H7 (cell line): Measurements from ENCODE around the gene WDFY3. TPM values are rescaled to one million over a fixed set of nuclear protein-coding genes. Genes with fewer than 3 reads are reported as not detected.
"Not testable (repeated sequence)": the region's sequence is repeated elsewhere in the genome, so short reads cannot be mapped to it uniquely, and the experiment has no call there.

Experiments used
- DNase-seq: peaks from one replicate; pipeline ENCODE4 v3.0.0; 2012
- H3K27me3 ChIP-seq: 2 replicates; pipeline ENCODE4 v1.6.0; 2011; ENCODE audit warnings: mild to moderate bottlenecking, low read length; ENCODE audit not compliant: control insufficient read depth, insufficient read depth
- H3K36me3 ChIP-seq: replicated peaks from 2 replicates; pipeline ENCODE4 v1.5.1; 2011; ENCODE audit warnings: low read length; ENCODE audit not compliant: control insufficient read depth, insufficient read depth
- H3K4me3 ChIP-seq: 2 replicates; pipeline ENCODE4 v1.5.1; 2011; ENCODE audit warnings: low read depth, mild to moderate bottlenecking, control low read depth, low read length, moderate library complexity; ENCODE audit not compliant: insufficient read depth
- total RNA-seq: library from RNA; depleted of rRNA; stranded (reverse); fragments of >200 nt; shearing (Covaris generic); gene quantifications from 2 replicates; pipeline ENCODE4 v1.2.3, GENCODE V29; 2014

The WDFY3 gene
- total RNA-seq, 1 experiment from 2014 or later, result 19.5 TPM

DNA sequence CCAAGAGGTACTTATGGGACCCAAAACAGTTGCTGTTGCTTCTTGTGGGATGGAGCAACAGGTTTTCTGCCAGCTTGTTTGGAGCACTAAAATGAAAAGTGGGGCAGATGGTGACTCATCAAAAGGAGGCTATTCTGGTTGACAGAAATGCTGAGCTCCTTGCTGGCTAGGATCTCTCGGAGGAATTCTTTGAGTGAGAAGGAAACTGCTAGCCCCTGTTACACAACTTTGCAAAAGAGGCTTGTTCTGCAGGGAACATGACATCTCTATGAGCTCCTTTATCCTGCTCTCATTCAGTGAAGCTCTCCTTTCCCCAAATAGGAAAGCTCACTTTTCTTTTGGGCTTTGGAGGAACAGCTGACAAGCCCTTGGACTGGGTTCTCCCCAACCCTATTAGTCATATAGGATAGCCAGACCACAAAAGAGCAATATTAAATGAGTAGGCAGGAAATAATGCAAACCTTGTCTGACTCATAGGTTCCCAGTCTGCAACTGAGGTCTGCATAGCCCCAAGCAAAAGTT, 275.3 kb downstream of the WDFY3 start:
- Histone ChIP-seq H3K27me3 (no peaks in the 10 kb centered on the region), H3K4me3 (no peak overlapping the region), H3K36me3 (peaks cover 9% of the 10 kb centered on the region)
- DNase-seq, result no peak

DNA sequence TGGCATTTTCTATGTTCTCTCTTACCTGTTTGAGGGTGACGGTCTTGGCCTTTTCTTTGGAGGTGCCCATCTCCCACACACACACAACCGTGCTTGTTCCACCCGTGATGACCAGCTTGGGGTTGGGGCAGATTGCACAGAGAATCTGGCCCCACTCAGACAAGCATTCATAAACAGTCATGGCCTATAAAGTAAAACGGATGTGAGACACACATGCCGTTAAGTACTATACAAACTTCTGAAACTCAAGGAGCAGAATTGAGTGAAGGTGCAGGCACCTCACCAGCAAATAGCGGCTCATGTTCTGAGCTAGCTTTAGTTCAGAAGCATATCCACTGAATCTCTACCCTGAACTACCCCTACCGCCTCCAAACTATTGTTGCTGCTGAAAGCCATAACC, 276.0 kb downstream of the WDFY3 start:
- Histone ChIP-seq H3K27me3 (no peaks in the 10 kb centered on the region), H3K4me3 (no peak overlapping the region), H3K36me3 (peaks cover 8% of the 10 kb centered on the region)
- no peak for DNase-seq

DNA sequence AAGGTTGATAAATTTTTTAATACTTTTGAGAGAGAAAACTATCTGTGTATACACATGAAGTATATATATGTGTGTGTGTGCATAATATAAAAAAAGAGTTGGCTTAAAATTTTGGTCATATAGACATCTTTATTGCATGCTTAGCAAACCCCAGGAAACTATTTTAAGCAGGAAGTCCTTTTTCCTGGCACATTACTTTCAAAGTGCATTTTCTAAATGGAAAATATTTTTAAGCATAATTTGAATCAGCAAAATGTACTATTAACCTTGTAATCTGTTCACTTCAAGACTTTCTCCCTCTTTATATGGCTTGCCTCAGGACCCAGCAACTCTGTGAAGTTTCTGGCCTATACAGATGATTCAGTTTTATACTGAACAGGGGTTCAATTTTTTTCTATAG, 277.3 kb downstream of the WDFY3 start:
- Histone ChIP-seq H3K36me3 (peaks cover 3% of the 10 kb centered on the region), H3K27me3 (no peaks in the 10 kb centered on the region), H3K4me3 (no peak overlapping the region)
- no peak for DNase-seq

DNA sequence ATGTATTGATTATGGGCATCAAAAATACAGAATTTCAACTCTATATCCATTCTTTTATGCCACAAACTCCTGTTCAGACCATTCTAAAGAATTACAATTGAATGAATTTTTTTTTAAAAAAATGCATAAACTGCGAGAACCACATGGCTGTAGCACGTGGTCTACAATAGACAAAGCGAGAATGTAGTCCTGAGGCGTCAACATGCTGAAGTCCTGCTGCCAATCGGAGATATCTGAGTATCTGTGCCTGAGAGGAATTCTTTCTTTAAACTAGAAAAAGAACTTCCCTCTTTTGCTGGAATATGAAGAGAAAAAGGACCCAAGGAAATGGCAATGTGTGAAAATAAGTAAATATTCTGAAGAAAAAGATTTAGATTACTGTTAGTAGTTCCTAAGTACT, 277.9 kb downstream of the WDFY3 start:
- DNase-seq, result no peak
- Histone ChIP-seq H3K4me3 (no peak overlapping the region), H3K36me3 (peaks cover 7% of the 10 kb centered on the region), H3K27me3 (no peaks in the 10 kb centered on the region)

DNA sequence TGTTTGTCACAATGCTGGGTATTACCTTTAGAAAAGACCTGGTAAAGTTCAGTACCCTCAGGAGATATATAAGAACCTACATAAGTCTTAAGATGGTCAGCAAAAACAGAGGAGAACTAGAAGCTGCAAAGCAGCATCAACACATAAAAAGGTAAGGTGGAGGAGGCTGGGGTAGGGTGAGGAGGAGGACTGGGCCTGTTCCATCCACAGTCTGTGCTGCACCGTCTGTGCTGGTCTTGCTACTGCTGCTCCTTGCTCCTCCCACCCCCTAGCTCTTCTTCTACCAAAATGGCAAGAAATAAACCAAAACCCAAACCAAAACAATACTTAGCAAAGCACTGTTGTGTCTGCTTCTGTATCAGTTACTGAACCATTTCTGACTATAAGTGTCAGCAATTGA, 281.4 kb downstream of the WDFY3 start:
- Histone ChIP-seq H3K27me3 (no peaks in the 10 kb centered on the region), H3K36me3 (peaks cover 13% of the 10 kb centered on the region), H3K4me3 (no peak overlapping the region)
- DNase-seq, result no peak

DNA sequence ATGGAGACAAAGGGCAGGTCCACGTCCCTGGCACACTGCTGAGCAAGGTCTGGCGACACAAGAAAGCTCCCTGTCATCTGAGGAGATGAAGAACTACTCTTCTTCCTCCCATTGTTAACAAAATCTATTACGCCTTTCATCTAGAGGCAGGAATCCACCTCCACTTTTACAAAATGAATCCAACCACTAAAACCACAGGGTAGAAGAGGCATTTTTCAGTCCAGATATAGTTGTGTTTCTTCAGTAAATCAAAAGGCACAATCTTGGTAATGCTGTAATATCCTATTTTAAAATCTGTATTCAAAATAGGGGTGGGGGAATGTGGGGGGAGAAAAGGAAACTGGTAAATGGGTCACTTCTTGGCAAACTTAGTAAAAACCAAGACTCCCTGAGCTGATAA, 282.1 kb downstream of the WDFY3 start:
- no peak overlapping the region for H3K4me3 ChIP-seq
- DNase-seq, result no peak
- H3K36me3 ChIP-seq, result peaks cover 13% of the 10 kb centered on the region
- H3K27me3 ChIP-seq, result no peaks in the 10 kb centered on the region

DNA sequence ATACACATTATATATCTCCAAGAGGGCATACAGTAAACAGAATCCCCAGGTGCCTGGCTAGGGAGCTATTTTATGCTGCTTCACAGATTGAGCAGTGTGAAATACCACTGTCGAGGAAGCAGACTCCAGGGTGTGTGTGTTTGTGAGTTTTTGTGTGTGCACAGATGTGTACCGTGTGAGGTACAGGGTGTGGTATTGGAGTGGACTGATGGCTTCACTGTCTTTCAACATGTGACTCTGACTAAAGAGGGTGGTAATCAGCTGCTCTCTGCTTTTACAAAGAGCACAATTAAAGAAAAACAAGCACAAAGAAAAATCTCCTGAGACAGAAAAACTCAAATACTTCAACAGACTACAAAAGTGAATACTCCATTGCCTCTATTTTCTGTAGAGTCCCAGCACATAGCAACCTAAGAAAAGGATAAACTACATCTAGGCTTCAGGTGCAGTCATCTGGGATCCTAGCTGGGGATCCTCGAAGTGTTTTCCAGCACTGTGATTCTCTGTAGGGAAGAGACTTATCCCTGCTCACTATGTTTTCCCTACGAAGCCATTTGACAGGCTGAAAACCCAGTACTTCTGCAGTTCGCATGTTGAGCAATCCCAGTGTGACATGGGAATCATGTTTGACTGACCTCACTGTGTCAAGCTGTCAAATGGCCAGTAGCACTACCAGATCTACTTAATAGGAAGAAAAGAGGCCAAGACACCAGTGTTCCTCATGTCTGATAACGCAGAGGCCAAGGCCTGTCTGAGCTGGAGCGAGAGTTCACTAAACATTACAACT, 283.2 kb downstream of the WDFY3 start:
- H3K36me3 ChIP-seq, result peaks cover 16% of the 10 kb centered on the region
- H3K4me3 ChIP-seq, result no peak overlapping the region
- no peaks in the 10 kb centered on the region for H3K27me3 ChIP-seq
- no peak for DNase-seq

DNA sequence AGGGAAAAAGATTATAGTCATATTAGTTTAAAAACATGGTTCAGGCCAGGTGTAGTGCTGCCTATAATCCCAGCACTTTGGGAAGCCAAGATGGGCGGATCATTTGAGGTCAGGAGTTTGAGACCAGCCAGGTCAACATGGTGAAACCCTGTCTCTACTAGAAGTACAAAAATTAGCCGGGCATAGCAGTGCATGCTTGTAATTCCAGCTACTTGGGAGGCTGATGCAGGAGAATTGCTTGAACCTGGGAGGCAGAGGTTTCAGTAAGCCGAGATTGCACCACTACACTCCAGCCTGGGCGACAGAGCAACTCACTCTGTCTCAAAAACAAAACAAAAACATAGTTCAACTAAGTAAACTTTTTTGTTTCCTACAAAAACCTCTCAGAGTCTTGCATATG, 283.8 kb downstream of the WDFY3 start:
- H3K36me3 ChIP-seq, result peaks cover 20% of the 10 kb centered on the region
- H3K4me3 ChIP-seq, DNase-seq: not testable (repeated sequence)

DNA sequence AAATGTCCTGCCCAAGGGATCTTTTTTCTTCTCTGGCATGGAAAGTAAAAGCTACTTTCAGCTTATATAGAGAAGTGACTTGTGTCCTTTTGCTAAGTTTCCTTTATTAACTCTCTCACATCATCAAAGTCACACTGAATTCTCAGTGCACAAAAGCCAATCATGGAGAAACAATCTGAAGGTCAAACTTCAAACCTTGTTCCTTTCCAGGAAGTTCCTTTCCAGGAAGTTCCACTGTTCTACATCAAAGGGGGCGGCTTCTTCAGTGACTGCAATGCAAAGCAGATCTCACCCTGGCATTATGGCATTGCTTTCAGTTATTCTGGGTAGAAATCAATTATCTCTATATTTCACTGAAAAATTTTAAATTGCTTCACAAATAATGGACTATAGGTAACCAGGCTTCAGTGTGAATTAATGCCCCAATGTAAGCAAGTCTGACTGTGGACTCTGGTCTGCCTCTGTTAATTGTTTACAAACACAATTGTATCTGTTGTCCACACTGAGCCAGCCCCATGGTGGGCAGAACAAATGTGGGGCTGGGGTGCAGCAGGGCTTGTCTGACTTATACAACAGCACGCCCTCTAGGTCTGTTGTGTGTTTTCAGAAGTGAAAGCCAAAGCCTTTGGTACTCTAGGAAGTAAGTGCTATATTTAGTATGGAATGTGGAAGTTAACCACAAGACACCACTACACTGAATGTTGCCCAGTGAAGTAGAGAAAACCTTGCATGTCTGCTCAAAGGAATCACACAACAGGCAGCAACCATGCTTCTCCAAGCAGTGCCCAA, 284.8 kb downstream of the WDFY3 start:
- no peak for DNase-seq
- peaks cover 23% of the 10 kb centered on the region for H3K36me3 ChIP-seq

More for the DNA sequence above, 283.8 kb downstream of the WDFY3 start:
- not testable (repeated sequence) for H3K27me3 ChIP-seq

DNA sequence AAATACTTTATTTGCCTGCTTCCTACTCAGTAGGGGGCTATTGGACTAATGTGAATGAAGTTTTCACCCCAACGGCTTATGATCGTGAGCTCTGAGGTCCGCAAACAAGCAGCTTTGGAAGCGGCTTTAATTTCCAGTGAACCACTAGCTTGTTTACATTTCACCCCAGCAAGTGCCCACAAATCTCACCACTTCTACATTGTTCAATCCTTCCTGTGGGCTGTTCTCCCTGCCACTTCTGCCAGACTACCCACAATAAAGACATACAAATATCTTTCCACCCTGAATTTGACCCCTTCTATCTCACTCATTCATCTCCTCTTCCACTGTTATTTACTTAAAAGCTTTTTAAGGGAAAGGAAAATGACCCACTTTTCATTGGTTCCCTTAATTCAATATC, 285.5 kb downstream of the WDFY3 start:
- Histone ChIP-seq H3K4me3 (no peak overlapping the region), H3K27me3 (no peaks in the 10 kb centered on the region), H3K36me3 (peaks cover 21% of the 10 kb centered on the region)
- no peak for DNase-seq

More for the DNA sequence above, 284.8 kb downstream of the WDFY3 start:
- Histone ChIP-seq H3K27me3 (no peaks in the 10 kb centered on the region), H3K4me3 (no peak overlapping the region)

DNA sequence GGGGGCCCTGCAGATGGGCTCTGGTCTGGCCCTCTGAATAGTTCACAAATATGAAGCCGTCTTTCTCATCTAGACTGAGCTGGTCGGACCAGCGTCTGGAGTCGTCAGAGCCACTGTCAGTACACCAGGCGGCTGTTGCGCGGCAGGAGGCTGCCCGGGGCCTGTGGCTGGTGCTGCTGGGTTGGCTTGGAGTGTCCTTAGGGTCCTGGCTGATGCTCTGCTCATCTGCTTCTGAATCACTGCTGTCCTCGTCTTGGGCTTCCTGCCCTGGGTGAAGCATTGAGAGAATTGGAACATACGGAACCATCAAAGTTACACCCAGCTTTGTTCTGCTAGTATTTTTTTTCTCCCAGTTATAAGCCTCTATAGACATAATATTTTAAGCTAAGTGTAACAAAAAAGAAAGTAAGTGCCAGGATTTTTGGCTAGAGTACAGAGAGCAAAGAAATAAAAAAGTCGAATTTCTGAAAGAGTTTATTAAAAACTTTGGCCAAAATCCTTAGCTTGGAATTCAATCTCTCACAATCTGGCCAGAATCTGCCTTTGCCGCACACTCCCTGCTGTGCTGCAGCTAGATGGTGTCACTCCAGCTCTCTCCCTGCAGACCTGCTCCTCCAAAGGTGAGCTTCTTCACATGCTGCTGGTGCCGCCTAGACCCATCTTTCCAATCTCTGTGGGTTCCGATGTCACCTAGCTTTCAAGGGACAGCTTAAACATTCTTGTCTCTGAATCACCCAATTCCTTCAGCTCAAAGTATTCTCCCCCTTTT, 287.3 kb downstream of the WDFY3 start:
- peaks cover 23% of the 10 kb centered on the region for H3K36me3 ChIP-seq
- no peak for DNase-seq
- H3K4me3 ChIP-seq, result no peak overlapping the region
- no peaks in the 10 kb centered on the region for H3K27me3 ChIP-seq

DNA sequence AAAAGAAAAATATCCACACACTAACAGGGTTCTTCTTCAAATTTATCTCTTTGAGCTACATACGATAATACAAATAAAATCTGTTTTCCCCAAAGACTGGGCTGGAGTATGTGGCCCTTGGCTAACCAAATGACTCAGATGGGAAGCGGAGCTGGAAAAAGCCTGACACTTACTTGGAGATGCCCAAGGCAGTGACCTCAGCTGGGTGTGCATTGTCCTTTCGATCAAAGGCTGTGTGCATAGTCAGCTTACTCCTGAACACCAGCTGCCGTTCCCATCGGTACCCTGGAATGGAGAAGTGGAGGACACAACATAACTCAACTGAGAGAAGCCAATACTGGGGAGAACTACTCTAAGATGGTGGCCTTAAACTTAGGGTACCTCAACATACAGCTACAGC, 288.5 kb downstream of the WDFY3 start:
- DNase-seq, result no peak
- no peaks in the 10 kb centered on the region for H3K27me3 ChIP-seq
- H3K4me3 ChIP-seq, result no peak overlapping the region
- peaks cover 14% of the 10 kb centered on the region for H3K36me3 ChIP-seq

DNA sequence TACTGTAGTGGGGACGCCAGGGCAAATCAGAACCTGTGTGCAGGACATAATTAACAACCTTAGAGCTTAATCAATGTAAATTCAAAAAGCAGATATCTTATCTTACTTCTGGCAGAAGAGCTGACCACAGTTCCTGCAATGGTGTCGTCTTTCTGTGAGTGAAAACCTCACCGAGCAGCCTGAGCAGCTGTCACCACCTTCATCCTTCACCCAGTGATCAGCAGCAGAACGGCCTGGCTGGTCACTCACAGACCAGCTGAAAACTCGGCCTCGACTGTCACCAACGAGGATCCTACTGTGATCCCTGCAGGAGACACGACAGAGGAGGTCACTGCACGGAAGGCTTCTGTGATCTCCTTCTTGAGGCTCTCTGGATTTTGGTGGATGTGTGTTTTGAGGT, 289.4 kb downstream of the WDFY3 start:
- no peak for DNase-seq
- Histone ChIP-seq H3K36me3 (peaks cover 13% of the 10 kb centered on the region), H3K4me3 (no peak overlapping the region), H3K27me3 (no peaks in the 10 kb centered on the region)

DNA sequence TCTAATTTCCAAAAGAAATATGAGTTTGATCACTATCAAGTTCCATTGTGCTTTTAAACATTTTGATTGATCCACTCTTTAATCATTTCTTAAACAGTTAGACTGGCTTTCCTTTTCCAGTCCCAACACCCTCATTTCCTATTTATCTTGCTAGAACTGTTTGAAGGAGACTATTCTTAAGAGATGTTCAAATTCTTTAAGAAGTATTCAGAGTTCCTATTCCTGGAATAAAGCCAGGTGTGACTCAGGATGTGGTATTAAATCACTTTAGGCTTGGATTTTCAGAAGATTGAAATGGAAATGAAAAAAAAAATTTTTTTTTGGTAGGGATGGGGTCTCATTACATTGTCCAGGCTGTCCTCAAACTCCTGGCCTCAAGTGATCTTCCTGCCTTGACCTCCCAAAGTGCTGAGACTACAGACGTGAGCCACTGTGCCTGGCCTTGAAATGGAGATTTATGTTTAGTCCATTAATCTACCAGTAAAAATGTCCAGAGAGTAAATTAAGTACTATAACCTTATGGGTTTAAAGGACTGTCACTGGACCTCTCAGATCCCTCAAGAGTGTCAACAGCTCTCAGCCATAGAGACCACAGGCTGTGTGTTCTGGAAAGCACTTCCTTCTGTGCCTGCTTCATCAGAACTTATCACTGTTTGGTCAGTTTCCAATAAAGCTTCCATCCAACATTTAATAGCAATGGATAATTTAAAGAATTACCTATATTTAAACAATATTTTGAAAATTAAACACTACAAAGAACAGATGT, 292.8 kb downstream of the WDFY3 start:
- H3K4me3 ChIP-seq, result no peak overlapping the region
- no peak for DNase-seq
- peaks cover 15% of the 10 kb centered on the region for H3K36me3 ChIP-seq
- H3K27me3 ChIP-seq, result no peaks in the 10 kb centered on the region
